ENCODE data around the gene RAD9A.

The RAD9A gene

GRCh38 chr11:67356864-67357561 is 34.8 kb upstream of the RAD9A start:
- H3K27ac Mint-ChIP-seq: peak overlapping the region; percentile 41
- peak overlapping the region; percentile 49 for H3K4me3 Mint-ChIP-seq
- DNase-seq: peak; percentile 73
- H3K4me1 Mint-ChIP-seq: peaks cover 66% of the 10 kb centered on the region
- peaks cover 4% of the 10 kb centered on the region for H3K27me3 Mint-ChIP-seq (ENCODE audit: low read depth, poor library complexity)
- no peaks in the 10 kb centered on the region for H3K9me3 Mint-ChIP-seq
- TF ChIP-seq CTCF (IDR thresholded peaks at IDR 0.05): peak; percentile 90
- no peaks in the 10 kb centered on the region for H3K36me3 Mint-ChIP-seq (ENCODE audit: low read depth)

GRCh38 chr11:67357831-67358670 is 33.7 kb upstream of the RAD9A start:
- Mint-ChIP-seq H3K27ac (peak overlapping the region; percentile 24), H3K36me3 (ENCODE audit: low read depth) (peaks cover 3% of the 10 kb centered on the region), H3K4me3 (no peak overlapping the region), H3K4me1 (peaks cover 59% of the 10 kb centered on the region), H3K27me3 (ENCODE audit: low read depth, poor library complexity) (peaks cover 4% of the 10 kb centered on the region), H3K9me3 (no peaks in the 10 kb centered on the region)
- DNase-seq: no peak
- TF ChIP-seq CTCF (IDR thresholded peaks at IDR 0.05): no peak

- Mint-ChIP-seq H3K4me3 (no peak overlapping the region), H3K36me3 (ENCODE audit: low read depth) (peaks cover 3% of the 10 kb centered on the region), H3K27me3 (ENCODE audit: low read depth, poor library complexity) (peaks cover 11% of the 10 kb centered on the region), H3K27ac (no peak overlapping the region), H3K9me3 (no peaks in the 10 kb centered on the region), H3K4me1 (peaks cover 44% of the 10 kb centered on the region)
- DNase-seq: no peak
- TF ChIP-seq CTCF (IDR thresholded peaks at IDR 0.05): no peak
These were observed 27.6 kb upstream of the RAD9A start for GRCh38 chr11:67364169-67364568.

- peaks cover 53% of the 10 kb centered on the region for H3K4me1 Mint-ChIP-seq
- no peaks in the 10 kb centered on the region for H3K9me3 Mint-ChIP-seq
- no peak for DNase-seq
- TF ChIP-seq CTCF (IDR thresholded peaks at IDR 0.05): no peak
- H3K4me3 Mint-ChIP-seq: peak overlapping the region; percentile 28
- peaks cover 11% of the 10 kb centered on the region for H3K27me3 Mint-ChIP-seq (ENCODE audit: low read depth, poor library complexity)
- peak overlapping the region; percentile 28 for H3K27ac Mint-ChIP-seq
- peaks cover 3% of the 10 kb centered on the region for H3K36me3 Mint-ChIP-seq (ENCODE audit: low read depth)
These were observed 26.7 kb upstream of the RAD9A start for GRCh38 chr11:67364783-67365722.

- no peak for TF ChIP-seq CTCF (IDR thresholded peaks at IDR 0.05)
- H3K36me3 Mint-ChIP-seq (ENCODE audit: low read depth): peaks cover 3% of the 10 kb centered on the region
- no peaks in the 10 kb centered on the region for H3K9me3 Mint-ChIP-seq
- no peak for DNase-seq
- H3K4me1 Mint-ChIP-seq: peaks cover 61% of the 10 kb centered on the region
- peak overlapping the region; percentile 28 for H3K4me3 Mint-ChIP-seq
- H3K27me3 Mint-ChIP-seq (ENCODE audit: low read depth, poor library complexity): peaks cover 12% of the 10 kb centered on the region
- peak overlapping the region; percentile 28 for H3K27ac Mint-ChIP-seq
These were observed 25.9 kb upstream of the RAD9A start for GRCh38 chr11:67365736-67366444.

Measured in nephron progenitor cell (in vitro differentiated cells).